Measurements from ENCODE around the gene FPGS. TPM values are rescaled to one million over a fixed set of nuclear protein-coding genes. Genes with fewer than 3 reads are reported as not detected.
A peak's percentile ranks its signal among the peaks of the same experiment; 100 is the strongest.

Gene FPGS
- total and polyA plus RNA-seq, 8 donors = 29.1 to 235 (median 70.4) TPM

DNA sequence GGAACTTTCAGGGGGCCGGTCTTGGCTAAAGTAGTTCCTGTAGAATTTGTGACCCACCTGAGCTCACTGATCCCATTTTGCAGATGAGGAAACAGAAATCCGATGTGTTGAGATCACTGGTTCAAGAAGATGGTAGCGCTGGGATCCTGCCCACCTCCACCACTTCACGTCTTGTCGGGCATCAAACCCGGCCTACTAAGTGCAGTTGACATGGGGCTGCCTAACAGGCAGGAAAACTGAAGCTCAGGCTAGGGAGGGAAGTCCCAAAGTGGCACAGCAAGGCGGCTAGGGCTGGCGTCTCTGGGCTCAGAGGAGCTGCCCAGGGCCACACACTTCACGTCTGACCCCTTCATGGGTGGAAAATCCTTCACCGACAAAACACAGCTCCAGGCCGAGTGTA, 52.3 kb downstream of the FPGS start:
- H3K27ac ChIP-seq = peak overlapping the region; percentile 48 to 90 (median 84)
- no peak for DNase-seq
- 71 to 79% (median 74%) methylated on average over 11 of the region's 11 CpGs for WGBS, 5 donors
- H3K9me3 ChIP-seq = peaks cover 0 to 3% (median 0%) of the 10 kb centered on the region in 4 donors
- no peaks in the 10 kb centered on the region for H3K36me3 ChIP-seq
- no peak for TF ChIP-seq POLR2AphosphoS5 (IDR thresholded peaks at IDR 0.05)
- no peak for TF ChIP-seq POLR2A (IDR thresholded peaks at IDR 0.05)
- TF ChIP-seq EP300 (IDR thresholded peaks at IDR 0.05) = no peak
- TF ChIP-seq, protein P1, sequence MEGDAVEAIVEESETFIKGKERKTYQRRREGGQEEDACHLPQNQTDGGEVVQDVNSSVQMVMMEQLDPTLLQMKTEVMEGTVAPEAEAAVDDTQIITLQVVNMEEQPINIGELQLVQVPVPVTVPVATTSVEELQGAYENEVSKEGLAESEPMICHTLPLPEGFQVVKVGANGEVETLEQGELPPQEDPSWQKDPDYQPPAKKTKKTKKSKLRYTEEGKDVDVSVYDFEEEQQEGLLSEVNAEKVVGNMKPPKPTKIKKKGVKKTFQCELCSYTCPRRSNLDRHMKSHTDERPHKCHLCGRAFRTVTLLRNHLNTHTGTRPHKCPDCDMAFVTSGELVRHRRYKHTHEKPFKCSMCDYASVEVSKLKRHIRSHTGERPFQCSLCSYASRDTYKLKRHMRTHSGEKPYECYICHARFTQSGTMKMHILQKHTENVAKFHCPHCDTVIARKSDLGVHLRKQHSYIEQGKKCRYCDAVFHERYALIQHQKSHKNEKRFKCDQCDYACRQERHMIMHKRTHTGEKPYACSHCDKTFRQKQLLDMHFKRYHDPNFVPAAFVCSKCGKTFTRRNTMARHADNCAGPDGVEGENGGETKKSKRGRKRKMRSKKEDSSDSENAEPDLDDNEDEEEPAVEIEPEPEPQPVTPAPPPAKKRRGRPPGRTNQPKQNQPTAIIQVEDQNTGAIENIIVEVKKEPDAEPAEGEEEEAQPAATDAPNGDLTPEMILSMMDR (IDR thresholded peaks at IDR 0.05) = no peak
- peaks cover 14 to 55% (median 24%) of the 10 kb centered on the region in 4 donors for H3K4me1 ChIP-seq
- H3K4me3 ChIP-seq = peak overlapping the region; percentile 52 to 61 (median 54)
- no peaks in the 10 kb centered on the region for H3K27me3 ChIP-seq
- intact Hi-C loops (cut with DNase I; ENCODE audit: low total_unique reads) = no loop called here

DNA sequence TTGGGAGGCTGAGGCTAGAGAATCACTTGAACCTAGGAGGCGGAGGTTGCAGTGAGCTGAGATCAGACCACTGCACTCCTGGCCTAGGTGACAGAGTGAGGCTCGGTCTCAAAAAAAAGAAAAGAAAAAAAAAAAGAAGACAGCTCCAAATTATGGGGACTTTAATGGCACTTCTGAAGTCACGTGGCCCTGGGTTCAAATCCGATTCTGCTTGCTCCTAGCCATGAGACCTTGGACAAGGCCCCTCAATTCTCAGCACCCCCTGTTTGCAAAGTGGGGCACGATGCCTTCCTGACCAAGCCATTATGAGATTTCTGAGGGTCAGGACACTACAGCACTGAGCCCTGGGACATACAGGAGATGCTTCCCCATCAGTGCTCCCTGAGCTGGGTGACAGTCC, 52.8 kb downstream of the FPGS start:
- Histone ChIP-seq H3K9me3 (no peaks in the 10 kb centered on the region), H3K27me3 (no peaks in the 10 kb centered on the region), H3K27ac (peak overlapping the region in 4 of 5 donors; percentile 83 to 90 (median 84)), H3K4me1 (peaks cover 14 to 55% (median 24%) of the 10 kb centered on the region in 4 donors), H3K4me3 (no peak overlapping the region), H3K36me3 (no peaks in the 10 kb centered on the region)
- intact Hi-C loops (cut with DNase I; ENCODE audit: low total_unique reads) = no loop called here
- TF ChIP-seq, protein P1 (IDR thresholded peaks at IDR 0.05) = no peak
- no peak for TF ChIP-seq EP300 (IDR thresholded peaks at IDR 0.05)
- no peak for TF ChIP-seq POLR2AphosphoS5 (IDR thresholded peaks at IDR 0.05)
- TF ChIP-seq POLR2A (IDR thresholded peaks at IDR 0.05) = no peak
- 91 to 97% (median 95%) methylated on average over 5 of the region's 5 CpGs for WGBS, 5 donors
- DNase-seq = no peak

DNA sequence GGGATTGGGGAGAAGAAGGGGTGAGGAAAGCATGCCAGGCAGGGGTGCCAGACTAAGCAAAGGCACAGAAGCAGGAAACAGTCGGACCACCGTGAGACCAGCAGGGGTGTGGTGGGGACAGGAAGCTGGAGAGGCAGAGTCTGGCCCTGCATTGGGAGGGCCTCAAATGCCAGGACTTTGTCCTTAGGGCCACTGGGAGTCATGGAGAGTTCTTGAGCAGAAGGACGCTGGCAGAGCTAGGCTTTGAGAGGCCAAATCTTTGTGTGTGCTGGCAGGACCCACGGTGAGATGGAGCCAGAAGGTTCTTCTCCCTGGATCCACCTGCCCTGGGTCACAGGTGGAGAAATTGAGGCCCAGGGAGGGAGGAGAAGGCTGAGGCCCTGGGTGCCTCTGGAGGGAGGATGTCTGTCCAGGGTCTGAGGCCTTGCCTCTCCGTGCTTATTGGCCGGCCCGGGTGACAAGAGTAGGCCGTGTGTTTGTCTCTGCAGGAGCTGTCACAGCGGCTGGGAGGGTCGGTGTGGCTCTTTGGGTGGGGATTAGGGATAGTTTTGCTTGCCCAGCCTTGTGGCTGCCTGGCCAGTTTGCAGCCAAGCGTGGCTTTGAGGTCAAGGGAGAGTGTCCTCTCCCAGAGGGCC, 53.5 kb downstream of the FPGS start:
- H3K27me3 ChIP-seq = no peaks in the 10 kb centered on the region
- TF ChIP-seq POLR2AphosphoS5 (IDR thresholded peaks at IDR 0.05) = no peak
- no peak for TF ChIP-seq EP300 (IDR thresholded peaks at IDR 0.05)
- TF ChIP-seq, protein P1 (IDR thresholded peaks at IDR 0.05) = no peak
- TF ChIP-seq POLR2A (IDR thresholded peaks at IDR 0.05) = no peak
- 63 to 82% (median 68%) methylated on average over 11 of the region's 11 CpGs for WGBS, 5 donors
- H3K4me1 ChIP-seq = peaks cover 14 to 60% (median 27%) of the 10 kb centered on the region in 4 donors
- H3K4me3 ChIP-seq = no peak overlapping the region
- H3K27ac ChIP-seq = peak overlapping the region in 1 of 5 donors; percentile 90
- intact Hi-C loops (cut with DNase I; ENCODE audit: low total_unique reads) = no loop called here
- peak in 1 of 2 donors; percentile 7 for DNase-seq
- no peaks in the 10 kb centered on the region for H3K9me3 ChIP-seq
- H3K36me3 ChIP-seq = no peaks in the 10 kb centered on the region

DNA sequence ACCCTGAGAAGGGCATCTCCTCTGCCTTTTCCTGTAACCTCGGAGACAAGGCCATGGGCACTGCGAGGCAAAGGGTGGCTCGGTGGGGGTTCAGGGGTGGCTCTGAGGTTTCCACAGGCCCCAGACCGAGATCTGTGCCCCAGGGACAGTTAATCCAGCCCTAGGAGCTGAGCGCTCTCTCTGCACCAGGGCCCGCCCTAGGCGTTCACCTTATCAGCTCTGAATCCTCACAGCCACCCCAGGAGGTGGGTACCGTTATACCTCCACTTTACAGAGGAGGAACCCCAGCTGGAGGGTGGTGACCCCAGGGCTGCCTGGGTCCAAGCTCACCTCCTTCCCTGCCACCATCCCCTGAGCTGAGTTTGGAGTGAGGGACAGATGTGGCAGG, 54.0 kb downstream of the FPGS start:
- no peaks in the 10 kb centered on the region for H3K36me3 ChIP-seq
- H3K9me3 ChIP-seq = no peaks in the 10 kb centered on the region
- no peak for TF ChIP-seq POLR2AphosphoS5 (IDR thresholded peaks at IDR 0.05)
- TF ChIP-seq, protein P1 (IDR thresholded peaks at IDR 0.05) = no peak
- no peak for TF ChIP-seq EP300 (IDR thresholded peaks at IDR 0.05)
- TF ChIP-seq POLR2A (IDR thresholded peaks at IDR 0.05) = no peak
- H3K27ac ChIP-seq = peak overlapping the region in 1 of 5 donors; percentile 90
- DNase-seq = no peak
- H3K4me3 ChIP-seq = no peak overlapping the region
- peaks cover 14 to 65% (median 31%) of the 10 kb centered on the region in 4 donors for H3K4me1 ChIP-seq
- WGBS, 5 donors = 79 to 84% (median 83%) methylated on average over 6 to 8 of the region's 8 CpGs
- intact Hi-C loops (cut with DNase I; ENCODE audit: low total_unique reads) = no loop called here
- H3K27me3 ChIP-seq = no peaks in the 10 kb centered on the region

Measured in stomach (tissue), 9 donors.